GM19452 (cell line): ENCODE measurements around the gene EHD4.
A peak's percentile ranks its signal among the peaks of the same experiment; 100 is the strongest.

Experiments
- ATAC-seq: cut with Tn5 transposase; IDR thresholded peaks from one replicate; pipeline ENCODE4 v1.9.1; 2021; ENCODE audit not compliant: unreplicated experiment

The EHD4 gene

GRCh38 chr15:41958002-41958420, 14.3 kb downstream of the EHD4 start:
- ATAC-seq, result no peak

- ATAC-seq, result peak; percentile 87
Observed at GRCh38 chr15:41957021-41957897, 15.1 kb downstream of the EHD4 start.

GRCh38 chr15:41955807-41956525, 16.4 kb downstream of the EHD4 start:
- ATAC-seq, result no peak

- ATAC-seq, result no peak
Observed at GRCh38 chr15:41955100-41955499, 17.3 kb downstream of the EHD4 start.

GRCh38 chr15:41954036-41954435, 18.3 kb downstream of the EHD4 start:
- ATAC-seq, result no peak

- ATAC-seq, result no peak
Observed at GRCh38 chr15:41952013-41952563, 20.3 kb downstream of the EHD4 start.

GRCh38 chr15:41951571-41951970, 20.8 kb downstream of the EHD4 start:
- no peak for ATAC-seq

- ATAC-seq, result no peak
Observed at GRCh38 chr15:41950489-41950888, 21.9 kb downstream of the EHD4 start.

- ATAC-seq, result no peak
Observed at GRCh38 chr15:41950127-41950483, 22.3 kb downstream of the EHD4 start.

- ATAC-seq, result no peak
Observed at GRCh38 chr15:41949401-41950126, 22.8 kb downstream of the EHD4 start.

- ATAC-seq, result no peak
Observed at GRCh38 chr15:41948490-41948889, 23.9 kb downstream of the EHD4 start.

- ATAC-seq, result no peak
Observed at GRCh38 chr15:41946970-41947369, 25.4 kb downstream of the EHD4 start.

GRCh38 chr15:41945731-41946130, 26.6 kb downstream of the EHD4 start:
- ATAC-seq, result no peak

- no peak for ATAC-seq
Observed at GRCh38 chr15:41945221-41945620, 27.1 kb downstream of the EHD4 start.

- ATAC-seq, result no peak
Observed at GRCh38 chr15:41944313-41944940, 27.9 kb downstream of the EHD4 start.

- no peak for ATAC-seq
Observed at GRCh38 chr15:41943543-41944312, 28.6 kb downstream of the EHD4 start.

- no peak for ATAC-seq
Observed at GRCh38 chr15:41942886-41943285, 29.5 kb downstream of the EHD4 start.

GRCh38 chr15:41941644-41942415, 30.5 kb downstream of the EHD4 start:
- no peak for ATAC-seq

- no peak for ATAC-seq
Observed at GRCh38 chr15:41940441-41940857, 31.9 kb downstream of the EHD4 start.
